WTC11 (cell line): Measurements from ENCODE around the gene GPN2.

ENCODE experiments used
- CTCF ChIP-seq: fragments of 200-600 bp; IDR thresholded peaks from 2 replicates; pipeline ENCODE4 v1.8.0; 2022; ENCODE audit warnings: antibody characterized with exemption
- KAT7 ChIP-seq: sonication (generic); formaldehyde crosslinking; IDR thresholded peaks from 2 replicates; pipeline ENCODE4 v1.8.1; 2023; ENCODE audit warnings: missing genetic modification reagents, mild to moderate bottlenecking, borderline replicate concordance
- TF ChIP-seq, protein P1 (sequence below): sonication (generic); formaldehyde crosslinking; IDR thresholded peaks from 2 replicates; pipeline ENCODE4 v1.8.0; 2022; ENCODE audit warnings: mild to moderate bottlenecking, missing genetic modification reagents

DNA sequence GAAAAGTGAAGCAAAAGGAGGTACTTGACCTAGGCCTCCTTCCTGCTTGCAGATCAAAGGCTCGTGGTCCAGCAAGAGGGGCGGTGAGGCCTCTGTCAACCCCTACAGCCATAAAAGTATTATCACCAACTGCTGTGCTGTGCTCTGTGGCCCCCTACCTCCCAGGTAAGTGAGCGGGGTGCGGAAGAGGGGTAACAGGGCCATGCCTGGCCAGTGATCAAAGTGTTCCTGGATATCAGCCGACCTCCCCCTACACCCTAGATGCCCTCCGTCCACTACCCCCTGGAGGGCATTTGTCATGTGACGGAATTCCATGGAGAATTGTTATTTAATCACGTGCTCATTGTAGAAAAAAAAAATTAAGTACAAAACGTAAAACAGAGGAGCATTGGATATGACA lies 37.4 kb downstream of the GPN2 start:
- TF ChIP-seq CTCF (no peak), KAT7 (no peak)
- TF ChIP-seq, protein P1, sequence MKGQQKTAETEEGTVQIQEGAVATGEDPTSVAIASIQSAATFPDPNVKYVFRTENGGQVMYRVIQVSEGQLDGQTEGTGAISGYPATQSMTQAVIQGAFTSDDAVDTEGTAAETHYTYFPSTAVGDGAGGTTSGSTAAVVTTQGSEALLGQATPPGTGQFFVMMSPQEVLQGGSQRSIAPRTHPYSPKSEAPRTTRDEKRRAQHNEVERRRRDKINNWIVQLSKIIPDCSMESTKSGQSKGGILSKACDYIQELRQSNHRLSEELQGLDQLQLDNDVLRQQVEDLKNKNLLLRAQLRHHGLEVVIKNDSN (CRISPR knock-in tag): no peak
